HEK293 (cell line): ENCODE data around the gene DCTN4.
A peak's percentile ranks its signal among the peaks of the same experiment; 100 is the strongest.

Source experiments
- CTCF ChIA-PET: fragments of 350-600 bp; formaldehyde crosslinking; extraction: SDS; loops from one replicate; lab custom pipeline; 2021; ENCODE audit warnings: antibody characterized with exemption; lab: Yijun Ruan, JAX
- POLR2A ChIA-PET: fragments of 300-600 bp; formaldehyde crosslinking; extraction: SDS; loops from one replicate; lab custom pipeline; 2020; ENCODE audit warnings: antibody characterized with exemption, inconsistent platforms; lab: Yijun Ruan, JAX
- H3K27ac ChIP-seq: fragments of 200-500 bp; sonication (Bioruptor generic); 2 replicates; pipeline ENCODE4 v1.5.1; 2014; ENCODE audit warnings: low read depth, low read length, control low read depth, inconsistent platforms; ENCODE audit errors: extremely low read depth
- H3K36me3 ChIP-seq, 2 experiments: fragments of 200-500 bp in 1 of 2; sonication (Bioruptor generic) in 1 of 2; 1 replicate in 1 of 2; 2 replicates in 1 of 2; pipeline ENCODE4 v1.5.1; 2014 to 2017; ENCODE audit warnings: inconsistent platforms in 2 of 2, low read length in 2 of 2; ENCODE audit not compliant: control insufficient read depth in 2 of 2, insufficient read depth in 1 of 2
- H3K4me1 ChIP-seq: fragments of 200-500 bp; sonication (Bioruptor generic); 2 replicates; pipeline ENCODE4 v1.5.1; 2014; ENCODE audit warnings: mild to moderate bottlenecking, low read length, inconsistent platforms; ENCODE audit not compliant: control insufficient read depth, insufficient read depth
- H3K4me3 ChIP-seq: 2 replicates; pipeline ENCODE4 v1.5.1; 2011; ENCODE audit warnings: low read depth, mild to moderate bottlenecking, control low read depth, low read length, moderate library complexity
- H3K9me3 ChIP-seq: fragments of 200-500 bp; sonication (Bioruptor generic); 2 replicates; pipeline ENCODE4 v1.5.1; 2014; ENCODE audit warnings: low read depth, low read length, inconsistent platforms; ENCODE audit not compliant: control insufficient read depth, insufficient read depth
- EGR2 ChIP-seq: fragments of 450-650 bp; formaldehyde crosslinking; IDR thresholded peaks from 2 replicates; pipeline ENCODE4 v1.5.1; 2016; ENCODE audit warnings: low read depth, missing biosample characterization, missing genetic modification characterization
- IKZF3 ChIP-seq: fragments of 450-650 bp; IDR thresholded peaks from 2 replicates; pipeline ENCODE4 v1.5.0; 2018; ENCODE audit warnings: missing biosample characterization, mild to moderate bottlenecking, missing genetic modification characterization, moderate library complexity
- SCRT2 ChIP-seq: fragments of 450-650 bp; formaldehyde crosslinking; IDR thresholded peaks from 2 replicates; pipeline ENCODE4 v1.5.1; 2016; ENCODE audit warnings: missing biosample characterization, missing genetic modification characterization
- SETDB1 ChIP-seq: IDR thresholded peaks from one replicate; pipeline ENCODE4 v1.6.1; 2017; ENCODE audit warnings: mild to moderate bottlenecking, low read length, moderate library complexity, mixed read lengths; ENCODE audit not compliant: insufficient read length
- SP3 ChIP-seq: fragments of 450-650 bp; formaldehyde crosslinking; IDR thresholded peaks from 2 replicates; pipeline ENCODE4 v1.5.1; 2016; ENCODE audit warnings: missing biosample characterization, missing genetic modification characterization
- TRIM28 ChIP-seq: IDR thresholded peaks from 2 replicates; pipeline ENCODE4 v1.6.1; 2011; ENCODE audit warnings: low read length, control low read depth, borderline replicate concordance
- ZBTB17 ChIP-seq: fragments of 450-650 bp; formaldehyde crosslinking; IDR thresholded peaks from 2 replicates; pipeline ENCODE4 v1.5.1; 2016; ENCODE audit warnings: missing biosample characterization, missing genetic modification characterization
- ZBTB20 ChIP-seq: fragments of 450-650 bp; formaldehyde crosslinking; IDR thresholded peaks from 2 replicates; pipeline ENCODE4 v1.5.1; 2016; ENCODE audit warnings: missing biosample characterization, missing genetic modification characterization
- ZFHX2 ChIP-seq: fragments of 450-650 bp; formaldehyde crosslinking; conservative IDR thresholded peaks from 2 replicates; pipeline ENCODE4 v1.5.1; 2016; ENCODE audit warnings: missing biosample characterization, missing genetic modification characterization
- ZNF2 ChIP-seq: fragments of 450-650 bp; formaldehyde crosslinking; IDR thresholded peaks from 2 replicates; pipeline ENCODE4 v1.5.1; 2016; ENCODE audit warnings: missing biosample characterization, missing genetic modification characterization
- ZNF202 ChIP-seq: fragments of 450-650 bp; formaldehyde crosslinking; IDR thresholded peaks from 2 replicates; pipeline ENCODE4 v1.5.1; 2016; ENCODE audit warnings: missing biosample characterization, missing genetic modification characterization, borderline replicate concordance
- ZNF211 ChIP-seq: fragments of 450-650 bp; formaldehyde crosslinking; IDR thresholded peaks from 2 replicates; pipeline ENCODE4 v1.5.1; 2016; ENCODE audit warnings: low read depth, missing biosample characterization, missing genetic modification characterization
- ZNF239 ChIP-seq: fragments of 450-650 bp; formaldehyde crosslinking; IDR thresholded peaks from 2 replicates; pipeline ENCODE4 v1.5.1; 2016; ENCODE audit warnings: missing biosample characterization, missing genetic modification characterization
- ZNF335 ChIP-seq: fragments of 450-650 bp; formaldehyde crosslinking; conservative IDR thresholded peaks from 2 replicates; pipeline ENCODE4 v1.5.1; 2016; ENCODE audit warnings: missing biosample characterization, missing genetic modification characterization
- ZNF362 ChIP-seq: fragments of 450-650 bp; formaldehyde crosslinking; IDR thresholded peaks from 2 replicates; pipeline ENCODE4 v1.5.1; 2016; ENCODE audit warnings: missing biosample characterization, missing genetic modification characterization
- ZNF366 ChIP-seq: fragments of 450-650 bp; formaldehyde crosslinking; conservative IDR thresholded peaks from 2 replicates; pipeline ENCODE4 v1.5.1; 2016; ENCODE audit warnings: missing biosample characterization, missing genetic modification characterization
- ZNF37A ChIP-seq: fragments of 450-650 bp; IDR thresholded peaks from 2 replicates; pipeline ENCODE4 v1.5.1; 2018; ENCODE audit warnings: missing biosample characterization, missing genetic modification characterization
- ZNF501 ChIP-seq: fragments of 450-650 bp; formaldehyde crosslinking; IDR thresholded peaks from 2 replicates; pipeline ENCODE4 v1.5.1; 2016; ENCODE audit warnings: missing biosample characterization, missing genetic modification characterization
- ZNF518A ChIP-seq: fragments of 450-650 bp; formaldehyde crosslinking; conservative IDR thresholded peaks from 2 replicates; pipeline ENCODE4 v1.5.1; 2016; ENCODE audit warnings: low read depth, missing biosample characterization, missing genetic modification characterization
- ZNF544 ChIP-seq: fragments of 450-650 bp; formaldehyde crosslinking; IDR thresholded peaks from 2 replicates; pipeline ENCODE4 v1.5.0; 2017; ENCODE audit warnings: missing biosample characterization, missing genetic modification characterization
- ZNF654 ChIP-seq: fragments of 450-650 bp; formaldehyde crosslinking; IDR thresholded peaks from 2 replicates; pipeline ENCODE4 v1.5.1; 2016; ENCODE audit warnings: low read depth, missing biosample characterization, missing genetic modification characterization
- ZNF660 ChIP-seq: fragments of 450-650 bp; IDR thresholded peaks from 2 replicates; pipeline ENCODE4 v1.5.1; 2018; ENCODE audit warnings: missing biosample characterization, mild to moderate bottlenecking, missing genetic modification characterization
- TF ChIP-seq, protein P1 (sequence below): fragments of 450-650 bp; formaldehyde crosslinking; IDR thresholded peaks from 2 replicates; pipeline ENCODE4 v1.5.1; 2016; ENCODE audit warnings: missing biosample characterization, missing genetic modification characterization

The DCTN4 gene

DNA sequence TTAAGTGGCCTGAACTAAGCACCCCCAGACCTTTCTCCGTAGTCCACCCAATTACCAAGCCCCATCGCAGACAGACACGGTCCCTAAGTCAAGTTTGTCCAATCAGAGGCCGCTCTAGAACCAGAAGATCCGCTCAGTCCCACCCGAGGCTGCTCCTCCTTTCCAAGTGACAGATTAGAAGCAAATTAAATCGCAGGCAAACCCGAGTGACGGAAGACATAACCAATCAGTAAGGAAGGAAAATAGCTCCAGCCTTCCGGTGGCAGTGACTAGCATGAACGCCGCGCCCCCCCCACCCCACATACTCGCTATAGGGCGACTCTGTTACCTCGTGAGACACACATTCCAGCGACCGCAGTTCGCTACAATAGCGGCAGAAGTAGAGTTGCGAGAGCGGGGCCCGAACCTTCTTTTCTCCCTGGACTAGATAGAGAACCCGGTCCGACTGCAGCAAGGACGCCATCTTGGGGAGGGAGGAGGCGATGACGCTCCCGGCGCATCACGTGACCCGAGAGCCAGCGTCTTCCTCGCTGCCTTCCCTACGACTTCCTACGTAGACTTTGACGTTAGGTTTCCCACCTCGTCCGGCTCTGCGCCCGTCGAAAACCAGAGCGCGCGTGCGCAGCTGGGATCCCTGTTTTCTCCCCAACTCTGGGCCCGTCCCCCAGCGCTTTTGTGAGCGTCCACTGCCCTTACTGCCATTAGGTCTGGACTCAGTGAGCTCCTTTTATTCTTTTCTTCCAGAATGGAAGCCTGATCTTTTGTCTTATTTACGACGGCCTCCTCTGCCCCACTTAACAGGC lies at the start of gene DCTN4 (continued):
- TF ChIP-seq ZNF211 (tag by site-specific recombination): no peak
- TF ChIP-seq, protein P1, sequence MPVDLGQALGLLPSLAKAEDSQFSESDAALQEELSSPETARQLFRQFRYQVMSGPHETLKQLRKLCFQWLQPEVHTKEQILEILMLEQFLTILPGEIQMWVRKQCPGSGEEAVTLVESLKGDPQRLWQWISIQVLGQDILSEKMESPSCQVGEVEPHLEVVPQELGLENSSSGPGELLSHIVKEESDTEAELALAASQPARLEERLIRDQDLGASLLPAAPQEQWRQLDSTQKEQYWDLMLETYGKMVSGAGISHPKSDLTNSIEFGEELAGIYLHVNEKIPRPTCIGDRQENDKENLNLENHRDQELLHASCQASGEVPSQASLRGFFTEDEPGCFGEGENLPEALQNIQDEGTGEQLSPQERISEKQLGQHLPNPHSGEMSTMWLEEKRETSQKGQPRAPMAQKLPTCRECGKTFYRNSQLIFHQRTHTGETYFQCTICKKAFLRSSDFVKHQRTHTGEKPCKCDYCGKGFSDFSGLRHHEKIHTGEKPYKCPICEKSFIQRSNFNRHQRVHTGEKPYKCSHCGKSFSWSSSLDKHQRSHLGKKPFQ (tag by site-specific recombination): peak; percentile 29; the same call in 1 of the 2 replicates
- peak; percentile 60 for TF ChIP-seq ZNF518A

DNA sequence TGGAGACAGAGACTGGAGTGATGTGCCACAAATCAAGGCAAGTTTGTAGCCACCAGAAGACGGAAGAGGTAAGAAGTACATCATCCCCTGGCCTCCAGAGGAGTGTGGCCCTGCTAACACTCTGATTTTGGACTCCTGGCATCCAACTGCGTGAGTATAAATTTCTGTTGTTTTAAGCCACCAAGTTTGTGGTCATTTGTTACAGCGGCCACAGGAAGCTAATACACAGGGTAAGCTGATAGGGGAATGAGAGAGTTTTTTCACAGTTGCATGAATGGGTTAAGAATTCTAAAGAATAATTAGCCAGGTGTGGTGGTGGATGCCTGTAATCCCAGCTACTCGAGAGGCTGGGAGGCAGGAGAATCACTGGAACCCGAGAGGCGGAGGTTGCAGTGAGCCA lies 45.6 kb upstream of the DCTN4 start:
- CTCF ChIA-PET: interaction anchor here (0.8 to 1.1 kb wide), 2 partner anchors 69 to 1455 kb away, joined by 3 to 4 read pairs; no protein-coding TSS in a partner anchor
- TF ChIP-seq ZNF544: no peak
- TF ChIP-seq, all 188 proteins: peak for 0
- Histone ChIP-seq H3K9me3 (no peaks in the 10 kb centered on the region), H3K4me1 (peaks cover 2% of the 10 kb centered on the region; the same call in 1 of the 2 replicates), H3K36me3 (no peaks in the 10 kb centered on the region), H3K4me3 (no peak overlapping the region), H3K27ac (no peak overlapping the region)
- POLR2A ChIA-PET: no interaction called here

DNA sequence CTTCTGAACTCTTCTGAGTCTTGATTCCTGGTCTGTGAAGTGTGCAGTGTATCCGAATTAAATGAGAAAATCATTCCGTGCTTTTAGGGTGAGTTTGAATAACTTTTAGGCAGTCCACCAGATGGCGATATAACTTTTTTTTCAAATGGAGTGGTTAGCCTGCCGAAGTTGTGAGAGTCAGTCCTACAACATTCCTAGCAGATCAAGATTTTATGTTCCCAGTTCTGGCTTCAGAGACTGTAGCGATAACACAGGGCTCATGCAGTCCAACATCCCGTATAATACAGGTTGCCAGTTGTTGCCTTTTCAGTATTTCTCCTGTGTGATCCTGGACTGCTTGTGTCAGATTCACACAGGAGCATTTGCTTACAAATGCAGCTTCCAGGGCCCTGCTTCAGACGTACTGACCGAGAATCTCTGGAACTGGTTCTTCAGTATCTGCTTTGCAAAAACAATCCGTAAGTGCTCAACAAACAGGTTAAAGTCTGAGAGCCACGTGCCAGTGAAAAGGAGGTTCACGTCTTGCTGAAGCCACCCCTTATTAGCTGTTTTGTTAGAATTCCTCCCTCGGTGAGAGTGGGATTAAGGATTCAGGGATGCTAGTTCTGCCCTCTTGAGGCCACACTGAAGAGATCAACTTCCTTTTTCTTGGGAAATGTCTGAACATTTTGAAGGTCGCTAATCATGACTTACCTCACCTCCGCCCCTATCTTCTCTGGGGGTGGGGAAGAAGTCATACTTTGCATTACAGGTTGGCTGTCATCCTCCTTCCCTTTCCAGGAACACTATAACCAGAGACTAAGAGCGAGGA lies 42.5 kb upstream of the DCTN4 start:
- Histone ChIP-seq H3K4me1 (no peaks in the 10 kb centered on the region), H3K27ac (no peak overlapping the region), H3K9me3 (no peaks in the 10 kb centered on the region), H3K36me3 (no peaks in the 10 kb centered on the region), H3K4me3 (peak overlapping the region; percentile 27)
- CTCF ChIA-PET: interaction anchor here (0.5 to 3.1 kb wide), 45 partner anchors 9 to 1911 kb away, joined by 3 to 37 read pairs (median 4); partner anchors contain the start of genes DCTN4, IRGM and SMIM3
- POLR2A ChIA-PET: interaction anchor here (1.3 kb wide), 1 partner anchor 101 kb away, joined by 5 read pairs; the partner anchor contains the start of gene RBM22
- 0 out of 2 replicates have a peak, but pooled peaks have one; percentile 51 for TF ChIP-seq TRIM28
- TF ChIP-seq EGR2: 0 out of 2 replicates have a peak, but pooled peaks have one; percentile 5
- TF ChIP-seq ZNF660 (tag by site-specific recombination): peak; percentile 81
- TF ChIP-seq SETDB1: peak; percentile 41
- peak; percentile 57 for TF ChIP-seq ZNF366 (tag by site-specific recombination)
- TF ChIP-seq IKZF3 (tag by site-specific recombination): 0 out of 2 replicates have a peak, but pooled peaks have one; percentile 18
- TF ChIP-seq SP3 (tag by site-specific recombination): peak; percentile 25; the same call in 1 of the 2 replicates
- TF ChIP-seq ZNF202 (tag by site-specific recombination): no peak
- TF ChIP-seq ZBTB20 (tag by site-specific recombination): peak; percentile 100
- TF ChIP-seq ZNF37A (tag by site-specific recombination): no peak
- peak; percentile 67 for TF ChIP-seq ZNF335
- no peak for TF ChIP-seq SCRT2
- 0 out of 2 replicates have a peak, but pooled peaks have one; percentile 30 for TF ChIP-seq ZFHX2 (tag by site-specific recombination)
- peak; percentile 44; the same call in 1 of the 2 replicates for TF ChIP-seq ZBTB17 (tag by site-specific recombination)
- TF ChIP-seq ZNF654: peak; percentile 58
- TF ChIP-seq ZNF239 (tag by site-specific recombination): no peak
- TF ChIP-seq ZNF362 (tag by site-specific recombination): 0 out of 2 replicates have a peak, but pooled peaks have one; percentile 32
- 0 out of 2 replicates have a peak, but pooled peaks have one; percentile 28 for TF ChIP-seq ZNF501 (tag by site-specific recombination)
- peak; percentile 33; the same call in 1 of the 2 replicates for TF ChIP-seq ZNF2 (tag by site-specific recombination)
